Measurements from ENCODE around the gene ZNF618. TPM values are rescaled to one million over a fixed set of nuclear protein-coding genes. Genes with fewer than 3 reads are reported as not detected.

Gene ZNF618
- polyA plus RNA-seq, 3 donors: 0.53 to 1.9 (median 0.78) TPM

DNA sequence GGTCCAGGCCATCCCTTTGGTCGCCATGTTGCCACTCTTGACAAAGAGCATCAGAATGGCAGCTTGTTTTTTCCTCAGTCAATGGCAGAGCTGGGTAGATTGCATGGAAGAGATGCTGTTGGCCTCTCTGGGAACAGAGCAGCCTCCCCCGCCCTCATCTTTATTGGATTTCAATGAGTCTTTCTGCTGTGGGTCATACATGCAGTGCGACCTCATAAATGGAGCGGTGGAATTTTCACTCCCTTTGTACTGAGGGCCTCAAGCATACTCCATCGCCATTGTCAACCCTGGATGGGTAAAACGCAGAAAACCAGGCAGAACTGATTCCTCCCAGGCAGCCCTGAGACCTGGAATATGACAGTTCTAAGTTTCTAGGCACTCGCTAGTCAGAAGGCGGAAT is 71.8 kb downstream of the ZNF618 start:
- no peak for TF ChIP-seq CTCF (IDR thresholded peaks at IDR 0.05)
- Mint-ChIP-seq H3K4me3 (no peak overlapping the region), H3K27ac (no peak overlapping the region), H3K27me3 (ENCODE audit: low read depth in 3 of 3) (peaks cover 0 to 3% (median 0%) of the 10 kb centered on the region in 3 donors), H3K4me1 (peaks cover 19% of the 10 kb centered on the region), H3K9me3 (peaks cover 0 to 1% (median 0%) of the 10 kb centered on the region in 7 donors), H3K36me3 (no peaks in the 10 kb centered on the region)
- Histone ChIP-seq H3K4me1 (ENCODE audit: control insufficient read depth in 1 of 2, insufficient read depth in 2 of 2, low read length in 2 of 2) (no peaks in the 10 kb centered on the region), H4K20me1 (ENCODE audit: insufficient read depth, low read length) (no peaks in the 10 kb centered on the region), H2AFZ (ENCODE audit: insufficient read depth, low read depth, low read length, poor library complexity, severe bottlenecking) (no peak overlapping the region), H3K36me3 (replicated peaks in 1 of 2; ENCODE audit: control insufficient read depth in 1 of 2, insufficient read depth in 2 of 2, low read length in 2 of 2) (no peaks in the 10 kb centered on the region), H3K4me2 (replicated peaks; ENCODE audit: extremely low read depth, low read length, poor library complexity, severe bottlenecking) (no peak overlapping the region), H3K4me3 (replicated peaks in 1 of 3; ENCODE audit: low read depth in 2 of 3, low read length in 3 of 3) (no peak overlapping the region), H3K27ac (ENCODE audit: low read depth in 1 of 2, low read length in 2 of 2) (no peak overlapping the region), H3K27me3 (ENCODE audit: control insufficient read depth in 2 of 2, insufficient read depth in 2 of 2, low read length in 2 of 2) (no peaks in the 10 kb centered on the region), H3K9ac (ENCODE audit: insufficient read depth, low read length, poor library complexity, severe bottlenecking) (no peak overlapping the region), H3K9me3 (replicated peaks in 1 of 2; ENCODE audit: control insufficient read depth in 1 of 2, insufficient read depth in 1 of 2, low read length in 2 of 2) (no peaks in the 10 kb centered on the region), H3K79me2 (ENCODE audit: insufficient read depth, low read length) (no peaks in the 10 kb centered on the region)
- no peak for DNase-seq
- 82% methylated on average over 8 of the region's 8 CpGs for WGBS (ENCODE audit: insufficient coverage)
- intact Hi-C loops (cut with micrococcal nuclease): no loop called here

DNA sequence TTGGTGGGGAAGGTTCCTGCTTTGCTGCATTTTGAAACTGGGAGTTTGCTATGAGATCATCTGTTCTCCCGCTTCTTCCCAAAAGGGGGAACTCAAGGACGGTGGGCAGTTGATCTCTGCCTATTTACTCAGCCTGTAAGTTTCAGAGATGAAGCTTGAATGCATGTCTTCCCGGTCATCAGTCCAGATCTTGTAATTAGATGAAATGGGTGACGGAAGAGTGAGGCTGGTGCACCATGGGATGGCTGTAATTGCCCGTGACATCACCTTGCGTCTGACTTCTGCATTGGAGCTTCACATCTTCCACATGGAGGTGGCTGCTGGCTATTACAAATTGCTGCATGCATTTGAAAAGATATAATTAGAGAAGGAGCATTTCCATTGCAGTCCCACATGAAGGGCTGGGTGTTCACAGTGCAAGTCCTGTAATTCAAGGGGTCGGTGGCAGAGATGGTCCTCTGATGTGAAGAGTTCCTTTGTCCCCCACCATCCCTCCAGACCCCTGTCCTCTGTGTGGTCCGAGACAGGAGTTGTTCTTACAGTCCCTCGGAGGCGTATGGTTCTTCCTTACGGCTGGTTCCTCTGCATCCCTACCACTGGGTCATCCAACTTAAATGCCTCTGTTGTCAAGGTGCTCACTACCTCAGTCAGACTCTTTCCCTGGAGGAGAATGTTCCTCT is 72.9 kb downstream of the ZNF618 start:
- H3K27ac Mint-ChIP-seq: no peak overlapping the region
- H3K79me2 ChIP-seq (ENCODE audit: insufficient read depth, low read length): no peaks in the 10 kb centered on the region

More for the DNA sequence above, 72.9 kb downstream of the ZNF618 start:
- Histone ChIP-seq H3K27me3 (ENCODE audit: control insufficient read depth in 2 of 2, insufficient read depth in 2 of 2, low read length in 2 of 2) (no peaks in the 10 kb centered on the region), H3K9ac (ENCODE audit: insufficient read depth, low read length, poor library complexity, severe bottlenecking) (no peak overlapping the region), H3K4me1 (ENCODE audit: control insufficient read depth in 1 of 2, insufficient read depth in 2 of 2, low read length in 2 of 2) (peaks cover 4 to 5% of the 10 kb centered on the region in 2 donors), H4K20me1 (ENCODE audit: insufficient read depth, low read length) (no peaks in the 10 kb centered on the region), H3K4me2 (replicated peaks; ENCODE audit: extremely low read depth, low read length, poor library complexity, severe bottlenecking) (no peak overlapping the region), H3K36me3 (replicated peaks in 1 of 2; ENCODE audit: control insufficient read depth in 1 of 2, insufficient read depth in 2 of 2, low read length in 2 of 2) (no peaks in the 10 kb centered on the region), H3K9me3 (replicated peaks in 1 of 2; ENCODE audit: control insufficient read depth in 1 of 2, insufficient read depth in 1 of 2, low read length in 2 of 2) (no peaks in the 10 kb centered on the region), H3K27ac (ENCODE audit: low read depth in 1 of 2, low read length in 2 of 2) (no peak overlapping the region), H2AFZ (ENCODE audit: insufficient read depth, low read depth, low read length, poor library complexity, severe bottlenecking) (no peak overlapping the region), H3K4me3 (replicated peaks in 1 of 3; ENCODE audit: low read depth in 2 of 3, low read length in 3 of 3) (no peak overlapping the region)
- DNase-seq: no peak
- Mint-ChIP-seq H3K27me3 (ENCODE audit: low read depth in 3 of 3) (peaks cover 0 to 3% (median 0%) of the 10 kb centered on the region in 3 donors), H3K9me3 (peaks cover 0 to 1% (median 0%) of the 10 kb centered on the region in 7 donors), H3K4me3 (no peak overlapping the region), H3K36me3 (no peaks in the 10 kb centered on the region), H3K4me1 (peaks cover 26% of the 10 kb centered on the region)
- intact Hi-C loops (cut with micrococcal nuclease): no loop called here
- TF ChIP-seq CTCF (IDR thresholded peaks at IDR 0.05): no peak
- WGBS (ENCODE audit: insufficient coverage): 74% methylated on average over 9 of the region's 11 CpGs

Data from CD14-positive monocyte (primary cell).